GM12873 (cell line): ENCODE results near the gene ZDHHC14.

Source experiments
- CTCF ChIP-seq: IDR thresholded peaks from 2 replicates; pipeline ENCODE4 v1.5.1; 2012; ENCODE audit warnings: low read depth, mild to moderate bottlenecking, moderate library complexity, low read length, control low read depth; ENCODE audit not compliant: insufficient read depth; ENCODE audit errors: missing control alignments

ZDHHC14 gene

GRCh38 chr6:157587127-157587926, 206.3 kb downstream of the ZDHHC14 start:
- TF ChIP-seq CTCF, result no peak

- TF ChIP-seq CTCF, result no peak
These were observed 211.6 kb downstream of the ZDHHC14 start for GRCh38 chr6:157592541-157592940.

GRCh38 chr6:157592980-157593379, 212.0 kb downstream of the ZDHHC14 start:
- TF ChIP-seq CTCF, result no peak

GRCh38 chr6:157593596-157593995, 212.6 kb downstream of the ZDHHC14 start:
- TF ChIP-seq CTCF, result no peak

GRCh38 chr6:157594292-157594691, 213.3 kb downstream of the ZDHHC14 start:
- TF ChIP-seq CTCF, result peak; percentile 1

GRCh38 chr6:157595768-157596167, 214.8 kb downstream of the ZDHHC14 start:
- no peak for TF ChIP-seq CTCF

GRCh38 chr6:157596461-157596860, 215.5 kb downstream of the ZDHHC14 start:
- no peak for TF ChIP-seq CTCF

- no peak for TF ChIP-seq CTCF
These were observed 215.9 kb downstream of the ZDHHC14 start for GRCh38 chr6:157596886-157597285.
